NCI-H2171 (cell line): ENCODE data around the gene POFUT1.
A peak's percentile ranks its signal among the peaks of the same experiment; 100 is the strongest.

Source experiments
- DNase-seq: peaks from one replicate; lab custom pipeline; 2025; lab: John Stamatoyannopoulos, UW

POFUT1 gene

GRCh38 chr20:32281711-32282110 lies 74.0 kb downstream of the POFUT1 start:
- no peak for DNase-seq

GRCh38 chr20:32282461-32282860 lies 74.8 kb downstream of the POFUT1 start:
- peak; percentile 90 for DNase-seq

- no peak for DNase-seq
Measured at GRCh38 chr20:32285082-32285620, 77.5 kb downstream of the POFUT1 start.

- no peak for DNase-seq
Measured at GRCh38 chr20:32285621-32286371, 78.1 kb downstream of the POFUT1 start.

GRCh38 chr20:32287231-32287638 lies 79.6 kb downstream of the POFUT1 start:
- no peak for DNase-seq
